ENCODE measurements around the gene PC.

PC gene

DNA sequence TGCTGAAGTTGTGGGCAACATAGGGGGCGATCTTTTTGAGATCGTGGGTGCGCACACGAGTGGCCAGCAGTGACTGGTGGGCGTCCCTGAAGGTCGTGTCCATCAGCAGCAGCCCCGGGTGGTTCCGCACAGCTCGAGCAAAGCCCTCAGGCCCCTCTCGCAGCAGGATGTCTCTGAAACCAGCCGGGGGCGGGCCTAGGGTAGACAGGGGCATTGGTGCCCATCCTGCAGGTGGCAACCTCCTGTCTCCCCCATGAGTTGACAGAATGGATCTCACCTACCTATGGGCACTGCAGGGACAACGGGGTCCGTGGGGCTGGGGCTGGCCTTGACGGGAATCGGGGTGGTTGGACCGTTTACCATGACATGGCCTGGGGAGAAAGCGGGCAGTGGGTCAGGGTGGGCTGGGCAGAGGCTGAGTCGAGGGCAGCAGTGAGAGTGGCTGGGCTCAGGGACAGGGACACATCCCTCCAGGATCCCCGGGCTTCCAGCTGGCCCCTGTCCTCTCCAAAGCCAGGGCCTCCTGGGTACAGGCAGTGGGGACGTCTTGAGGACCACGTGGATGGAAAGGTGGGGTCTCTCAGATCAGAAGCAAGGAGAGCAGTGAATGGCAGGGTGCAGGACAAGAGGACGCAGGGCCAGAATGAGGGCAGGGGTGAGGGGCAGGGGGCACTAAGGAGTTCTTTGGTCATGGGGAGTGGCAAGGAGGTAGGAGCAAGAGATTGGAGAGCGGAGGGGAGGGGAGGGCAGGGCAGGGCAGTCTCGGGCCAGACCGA is 105.5 kb downstream of the PC start:
- no peak for DNase-seq

GRCh38 chr11:66851698-66852465 is 106.3 kb downstream of the PC start:
- no peak for DNase-seq

GRCh38 chr11:66851239-66851596 is 107.0 kb downstream of the PC start:
- DNase-seq, result no peak

- no peak for DNase-seq
Observed at GRCh38 chr11:66850588-66851238, 107.5 kb downstream of the PC start.

DNA sequence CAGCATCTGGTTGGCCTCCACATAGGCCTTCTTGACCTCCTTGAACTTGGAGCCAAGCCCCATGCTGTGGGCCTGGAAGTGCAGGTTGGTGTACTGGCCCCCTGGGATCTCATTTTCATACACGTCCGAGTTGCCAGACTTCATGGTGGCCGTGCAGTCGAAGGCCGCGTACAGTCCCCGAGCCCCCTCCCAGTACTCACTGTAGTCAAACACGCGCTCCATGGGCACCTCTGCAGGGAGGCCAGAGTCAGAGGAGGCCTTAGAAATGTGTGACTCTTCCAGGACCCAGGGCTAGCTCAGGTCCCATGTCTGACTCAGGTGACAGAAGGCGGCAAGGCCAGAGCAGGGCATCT is 108.0 kb downstream of the PC start:
- DNase-seq, result no peak

GRCh38 chr11:66849501-66850234 is 108.5 kb downstream of the PC start:
- DNase-seq, result no peak

DNA sequence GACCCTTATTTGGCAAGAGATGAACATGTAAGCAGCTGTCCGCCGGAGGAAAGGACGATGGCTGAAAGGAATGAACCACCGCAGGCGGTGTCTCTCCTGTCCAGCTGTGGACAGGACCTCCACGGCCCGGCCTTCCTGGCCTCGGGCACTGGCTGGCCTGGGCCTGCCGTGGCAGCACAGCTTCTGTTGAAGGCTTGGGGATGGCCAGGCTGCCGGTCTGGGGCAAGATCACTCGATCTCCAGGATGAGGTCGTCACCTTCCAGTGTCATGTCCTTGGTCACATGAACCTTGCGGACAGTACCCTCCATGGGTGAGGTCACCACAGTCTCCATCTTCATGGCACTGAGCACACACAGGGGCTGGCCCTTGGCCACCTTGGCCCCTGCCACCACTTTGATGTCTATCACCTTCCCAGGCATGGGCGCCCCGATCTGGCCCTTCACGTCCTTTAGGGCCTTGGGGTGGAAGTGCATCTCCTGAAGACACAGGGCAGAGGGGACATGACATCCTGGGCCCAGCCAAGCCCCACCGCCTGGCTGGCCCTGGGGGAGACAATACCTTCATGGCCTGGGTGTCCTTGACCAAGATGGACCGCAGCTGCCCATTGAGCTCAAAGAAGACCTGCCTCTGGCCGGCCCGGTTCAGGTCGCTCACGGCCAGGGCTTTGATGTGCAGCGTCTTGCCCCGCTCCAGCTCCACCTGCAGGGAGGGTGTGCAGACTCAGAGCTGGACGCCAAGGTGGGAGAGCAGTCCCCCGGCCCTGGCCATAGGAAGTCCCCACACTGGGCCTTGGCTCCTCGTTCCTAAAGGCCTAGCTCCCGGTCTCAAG is 109.3 kb downstream of the PC start:
- no peak for DNase-seq

DNA sequence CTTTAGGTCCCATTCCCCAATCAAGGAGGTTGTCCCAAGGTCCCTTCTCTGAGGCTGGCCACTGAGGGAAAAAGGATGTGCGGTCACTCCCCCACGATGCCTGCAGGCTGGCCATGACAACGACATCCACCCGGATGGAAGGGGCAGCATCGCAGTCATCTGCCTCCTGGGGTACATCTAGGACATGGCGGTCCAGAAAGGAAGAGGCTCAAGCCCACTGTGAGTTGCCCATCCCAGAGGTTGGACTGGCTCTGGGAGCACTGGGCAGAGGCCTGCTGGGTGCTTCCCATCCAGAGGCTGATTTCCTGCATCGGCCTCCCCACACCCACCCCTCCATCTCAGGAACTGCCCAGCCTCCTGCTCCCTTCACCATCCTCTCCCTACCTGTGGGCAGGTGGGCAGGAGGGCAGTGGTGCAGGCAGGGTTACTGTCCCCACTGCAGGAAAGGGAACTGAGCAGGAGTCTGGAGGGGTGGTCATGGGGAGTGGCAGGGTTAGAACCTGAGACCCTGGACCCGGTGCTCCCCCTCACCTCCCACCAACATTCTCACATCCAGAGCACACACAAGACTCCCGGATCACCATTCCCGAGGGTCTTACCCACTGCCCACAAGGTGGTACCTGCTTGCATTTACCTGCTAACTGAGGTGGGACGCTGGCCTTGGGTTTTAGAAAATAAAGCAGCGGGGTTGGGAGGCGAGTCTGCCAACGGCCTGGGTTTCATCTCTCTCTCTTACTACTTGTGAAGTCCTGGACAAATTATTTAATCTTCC is 110.5 kb downstream of the PC start:
- no peak for DNase-seq

- no peak for DNase-seq
Observed at GRCh38 chr11:66846671-66847091, 111.5 kb downstream of the PC start.

- DNase-seq, result no peak
Observed at GRCh38 chr11:66845876-66846212, 112.3 kb downstream of the PC start.

GRCh38 chr11:66845143-66845875 is 112.9 kb downstream of the PC start:
- DNase-seq, result no peak

GRCh38 chr11:66844496-66845142 is 113.6 kb downstream of the PC start:
- no peak for DNase-seq

DNA sequence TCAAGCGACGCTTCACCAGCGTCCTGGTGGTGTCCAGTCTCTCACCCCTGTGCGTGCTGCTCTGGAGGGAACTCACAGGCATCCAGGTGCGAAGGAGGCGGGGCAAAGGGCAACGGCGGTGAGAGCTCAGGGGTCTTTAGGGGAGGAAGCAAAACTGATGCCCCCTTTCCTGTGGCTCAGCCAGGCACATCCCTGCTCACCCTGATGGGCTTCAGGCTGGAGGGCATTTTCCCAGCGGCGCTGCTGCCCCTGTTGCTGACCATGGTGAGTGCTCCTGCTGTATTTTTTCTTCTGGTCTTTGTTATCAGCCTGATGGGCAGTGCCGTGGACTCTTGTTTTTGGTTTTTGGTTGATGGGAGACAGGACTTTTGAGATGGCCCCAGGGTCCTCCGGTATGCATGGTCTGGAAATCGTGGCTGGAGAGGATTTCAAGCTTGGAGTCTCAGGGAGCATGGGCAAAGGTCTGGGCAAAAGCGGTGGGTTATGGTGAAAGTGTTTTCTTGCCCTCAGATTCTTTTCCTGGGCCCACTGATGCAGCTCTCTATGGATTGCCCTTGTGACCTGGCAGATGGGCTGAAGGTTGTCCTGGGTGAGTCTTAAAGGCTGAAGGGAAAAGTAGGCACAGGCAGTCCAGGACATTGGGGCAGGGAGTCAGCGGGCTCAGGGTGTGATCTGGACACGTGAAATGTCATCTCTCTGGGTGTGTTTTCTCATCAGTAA is 114.2 kb downstream of the PC start:
- no peak for DNase-seq

GRCh38 chr11:66842896-66843775 is 115.0 kb downstream of the PC start, which contains the start of gene RCE1:
Gene RCE1 (plus strand): TSS chr11:66843441. CDS start chr11:66843456, 15 bp downstream.
- peak; percentile 85 for DNase-seq

DNA sequence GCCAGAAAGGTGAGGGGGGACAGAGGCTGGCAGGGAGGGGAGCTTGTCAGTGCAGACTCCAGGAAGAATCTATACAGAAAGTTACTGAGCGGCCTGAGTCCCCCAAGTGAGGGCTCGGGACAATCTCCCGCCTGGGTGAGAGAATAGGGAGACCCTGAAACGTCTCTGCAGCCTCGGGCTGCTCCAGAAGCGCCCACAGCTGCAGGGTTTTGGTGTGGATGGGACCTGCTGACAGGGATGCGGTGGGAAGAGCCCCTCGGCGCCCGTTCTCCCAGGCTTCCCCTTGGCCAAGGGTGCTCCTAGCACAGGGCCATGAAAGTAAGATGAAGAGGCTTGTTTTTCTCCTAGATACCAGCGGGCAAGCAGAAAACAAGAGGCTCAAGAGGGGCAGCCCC is 115.7 kb downstream of the PC start:
- DNase-seq, result no peak

DNA sequence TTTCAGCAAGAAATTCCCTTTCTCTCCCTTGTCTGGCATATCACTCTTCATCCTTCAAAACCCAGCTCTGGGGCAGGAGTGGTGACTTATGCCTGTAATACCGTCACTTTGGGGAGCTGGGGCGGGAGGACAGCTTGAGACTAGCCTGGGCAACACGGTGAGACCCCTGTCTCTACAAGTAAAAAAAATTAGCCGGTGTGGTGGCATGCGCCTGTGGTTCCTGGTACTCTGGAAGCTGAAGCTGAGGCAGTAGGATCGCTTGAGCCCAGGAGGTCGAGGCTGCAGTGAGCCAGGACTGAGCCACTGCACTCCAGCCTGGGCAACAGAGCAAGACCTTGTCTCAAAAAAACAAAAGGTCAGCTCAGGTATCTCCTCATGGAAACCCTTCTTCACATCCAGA is 116.3 kb downstream of the PC start:
- no peak for DNase-seq

- DNase-seq, result no peak
Observed at GRCh38 chr11:66840317-66841091, 117.7 kb downstream of the PC start.
